Stimulated activated CD8-positive, alpha-beta memory T cell treated with anti-CD3 and anti-CD28 coated beads, Interleukin-12 subunit alpha, Interleukin-12 subunit beta, amount 100 ng/mL, for 4 hours (primary cell): ENCODE measurements around the gene GALNT16.
"Not testable (repeated sequence)": the region's sequence is repeated elsewhere in the genome, so short reads cannot be mapped to it uniquely, and the experiment has no call there.

Experiments
- DNase-seq: peaks from one replicate; pipeline ENCODE4 v3.0.0-alpha.2; 2020; ENCODE audit warnings: low read depth

GALNT16 gene

GRCh38 chr14:69285661-69286255, 25.8 kb downstream of the GALNT16 start:
- no peak for DNase-seq

- no peak for DNase-seq
These were observed 27.4 kb downstream of the GALNT16 start for GRCh38 chr14:69287098-69288010.

GRCh38 chr14:69288011-69288771, 28.2 kb downstream of the GALNT16 start:
- DNase-seq = no peak

- DNase-seq = no peak
These were observed 29.2 kb downstream of the GALNT16 start for GRCh38 chr14:69288956-69289705.

- DNase-seq = no peak
These were observed 30.0 kb downstream of the GALNT16 start for GRCh38 chr14:69289811-69290520.

GRCh38 chr14:69290881-69291280, 30.9 kb downstream of the GALNT16 start:
- DNase-seq = not testable (repeated sequence)

GRCh38 chr14:69291396-69291795, 31.4 kb downstream of the GALNT16 start:
- no peak for DNase-seq

GRCh38 chr14:69291891-69292561, 32.1 kb downstream of the GALNT16 start:
- DNase-seq = no peak

- DNase-seq = no peak
These were observed 38.4 kb downstream of the GALNT16 start for GRCh38 chr14:69298131-69299071.

GRCh38 chr14:69299286-69300035, 39.5 kb downstream of the GALNT16 start:
- no peak for DNase-seq

GRCh38 chr14:69300601-69301221, 40.8 kb downstream of the GALNT16 start:
- no peak for DNase-seq

- DNase-seq = no peak
These were observed 43.1 kb downstream of the GALNT16 start for GRCh38 chr14:69303086-69303485.

- DNase-seq = no peak
These were observed 52.6 kb downstream of the GALNT16 start for GRCh38 chr14:69312608-69313007.

GRCh38 chr14:69313176-69313575, 53.2 kb downstream of the GALNT16 start:
- no peak for DNase-seq

GRCh38 chr14:69314327-69314726, 54.4 kb downstream of the GALNT16 start:
- DNase-seq = no peak

- no peak for DNase-seq
These were observed 55.3 kb downstream of the GALNT16 start for GRCh38 chr14:69315301-69315700.

- DNase-seq = no peak
These were observed 56.6 kb downstream of the GALNT16 start for GRCh38 chr14:69316449-69317101.
